MCF 10A (cell line): ENCODE results near the gene COG6. TPM values are rescaled to one million over a fixed set of nuclear protein-coding genes. Genes with fewer than 3 reads are reported as not detected.

ENCODE experiments used
- BruUV-seq: library from RNA; stranded (reverse); fragments of 400-500 nt; replicated peaks from 2 replicates; lab custom pipeline; 2021; lab: Mats Ljungman, UMichigan
- CTCF ChIA-PET: fragments of 300-600 bp; sonication (Branson Sonifier 250); formaldehyde crosslinking; extraction: SDS; loops from one replicate; lab custom pipeline; 2021; ENCODE audit warnings: antibody characterized with exemption, inconsistent platforms; lab: Yijun Ruan, JAX
- POLR2A ChIA-PET: fragments of 300-600, 350-650 bp; sonication (Branson Sonifier 250); formaldehyde crosslinking; extraction: SDS; loops from one replicate; lab custom pipeline; 2020; ENCODE audit warnings: antibody characterized with exemption, inconsistent platforms; lab: Yijun Ruan, JAX
- DNase-seq: peaks from one replicate; pipeline ENCODE4 v3.0.0-alpha.2; 2018; ENCODE audit not compliant: unreplicated experiment
- H3K27ac Mint-ChIP-seq: one replicate; pipeline ENCODE4 v1.8.0; 2022; ENCODE audit warnings: mild to moderate bottlenecking, low read depth, mixed read lengths; ENCODE audit not compliant: unreplicated experiment
- H3K27me3 Mint-ChIP-seq: one replicate; pipeline ENCODE4 v1.8.0; 2022; ENCODE audit warnings: mixed read lengths; ENCODE audit not compliant: insufficient read depth, unreplicated experiment
- H3K36me3 Mint-ChIP-seq: one replicate; pipeline ENCODE4 v1.8.0; 2022; ENCODE audit warnings: mild to moderate bottlenecking, moderate library complexity, mixed read lengths; ENCODE audit not compliant: insufficient read depth, unreplicated experiment
- H3K4me1 Mint-ChIP-seq: one replicate; pipeline ENCODE4 v1.8.0; 2022; ENCODE audit warnings: mixed read lengths; ENCODE audit not compliant: insufficient read depth, unreplicated experiment
- H3K4me3 Mint-ChIP-seq: one replicate; pipeline ENCODE4 v1.8.0; 2022; ENCODE audit warnings: mild to moderate bottlenecking, moderate library complexity, mixed read lengths; ENCODE audit not compliant: unreplicated experiment
- H3K9me3 Mint-ChIP-seq: one replicate; pipeline ENCODE4 v1.8.0; 2022; ENCODE audit warnings: mixed read lengths; ENCODE audit not compliant: unreplicated experiment
- intact Hi-C: fragments of 100-400 bp; cut with micrococcal nuclease; formaldehyde crosslinking; loops from 2 replicates; pipeline ENCODE4 v1.14.1; 2022
- total RNA-seq: library from RNA; stranded (reverse); gene quantifications from 2 replicates; pipeline ENCODE4 v1.2.3, GENCODE V29; 2022
- TF ChIP-seq, protein P1 (sequence below): fragments of 200-600 bp; IDR thresholded peaks from one replicate; pipeline ENCODE4 v1.8.0; 2022; ENCODE audit warnings: antibody characterized with exemption, mild to moderate bottlenecking; ENCODE audit not compliant: unreplicated experiment

The COG6 gene
- total RNA-seq, 1 experiment from 2014 or later, result 28.8 TPM

DNA sequence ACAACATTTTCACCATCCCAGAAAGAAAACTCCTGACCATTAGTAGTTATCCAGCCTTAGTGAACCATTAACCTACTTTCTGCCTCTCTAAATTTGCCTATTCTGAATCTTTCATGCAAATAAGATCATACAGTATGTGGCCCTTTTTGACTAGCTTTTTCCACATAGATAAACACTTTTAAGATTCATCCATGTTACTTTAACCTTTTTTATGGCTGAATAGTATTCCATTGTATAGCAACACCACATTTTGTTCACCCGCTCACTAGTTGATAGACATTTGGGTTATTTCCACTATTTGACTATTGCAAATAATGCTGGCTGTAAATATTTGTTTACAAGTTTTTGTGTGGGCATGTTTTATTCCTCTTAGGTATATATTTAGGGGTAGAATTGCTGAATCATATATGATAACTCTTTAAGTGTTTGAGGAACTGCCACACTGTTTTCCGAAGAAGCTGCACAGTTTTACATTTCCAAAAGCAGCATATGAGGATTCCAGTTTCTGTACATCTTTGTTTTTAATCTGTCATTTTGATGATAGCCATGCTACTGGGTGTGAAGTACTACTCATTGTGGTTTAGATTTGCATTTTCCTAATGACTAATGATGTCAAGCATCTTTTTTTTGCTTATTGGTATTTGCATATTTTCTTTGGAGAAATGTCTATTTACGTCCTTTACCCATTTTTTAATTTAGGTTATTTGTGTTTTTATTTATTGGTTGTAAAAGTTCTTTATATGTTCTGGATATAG lies 17.1 kb downstream of the COG6 start:
- TF ChIP-seq, protein P1, sequence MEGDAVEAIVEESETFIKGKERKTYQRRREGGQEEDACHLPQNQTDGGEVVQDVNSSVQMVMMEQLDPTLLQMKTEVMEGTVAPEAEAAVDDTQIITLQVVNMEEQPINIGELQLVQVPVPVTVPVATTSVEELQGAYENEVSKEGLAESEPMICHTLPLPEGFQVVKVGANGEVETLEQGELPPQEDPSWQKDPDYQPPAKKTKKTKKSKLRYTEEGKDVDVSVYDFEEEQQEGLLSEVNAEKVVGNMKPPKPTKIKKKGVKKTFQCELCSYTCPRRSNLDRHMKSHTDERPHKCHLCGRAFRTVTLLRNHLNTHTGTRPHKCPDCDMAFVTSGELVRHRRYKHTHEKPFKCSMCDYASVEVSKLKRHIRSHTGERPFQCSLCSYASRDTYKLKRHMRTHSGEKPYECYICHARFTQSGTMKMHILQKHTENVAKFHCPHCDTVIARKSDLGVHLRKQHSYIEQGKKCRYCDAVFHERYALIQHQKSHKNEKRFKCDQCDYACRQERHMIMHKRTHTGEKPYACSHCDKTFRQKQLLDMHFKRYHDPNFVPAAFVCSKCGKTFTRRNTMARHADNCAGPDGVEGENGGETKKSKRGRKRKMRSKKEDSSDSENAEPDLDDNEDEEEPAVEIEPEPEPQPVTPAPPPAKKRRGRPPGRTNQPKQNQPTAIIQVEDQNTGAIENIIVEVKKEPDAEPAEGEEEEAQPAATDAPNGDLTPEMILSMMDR, result no peak
- no peaks in the 10 kb centered on the region for H3K27me3 Mint-ChIP-seq
- DNase-seq, result no peak
- no peaks in the 10 kb centered on the region for H3K9me3 Mint-ChIP-seq
- CTCF ChIA-PET, result interaction anchor here (0.6 to 1.4 kb wide), 3 partner anchors 9 to 27 kb away, joined by 3 read pairs; no protein-coding TSS in a partner anchor
- intact Hi-C loops, result no loop called here
- no TSS peak for BruUV-seq
- H3K27ac Mint-ChIP-seq, result no peak overlapping the region
- peaks cover 3% of the 10 kb centered on the region for H3K36me3 Mint-ChIP-seq
- POLR2A ChIA-PET, result interaction anchor here (0.7 to 1.1 kb wide), 3 partner anchors 9 to 624 kb away, joined by 3 to 4 read pairs (median 3); no protein-coding TSS in a partner anchor
- no peak overlapping the region for H3K4me3 Mint-ChIP-seq
- no peaks in the 10 kb centered on the region for H3K4me1 Mint-ChIP-seq

DNA sequence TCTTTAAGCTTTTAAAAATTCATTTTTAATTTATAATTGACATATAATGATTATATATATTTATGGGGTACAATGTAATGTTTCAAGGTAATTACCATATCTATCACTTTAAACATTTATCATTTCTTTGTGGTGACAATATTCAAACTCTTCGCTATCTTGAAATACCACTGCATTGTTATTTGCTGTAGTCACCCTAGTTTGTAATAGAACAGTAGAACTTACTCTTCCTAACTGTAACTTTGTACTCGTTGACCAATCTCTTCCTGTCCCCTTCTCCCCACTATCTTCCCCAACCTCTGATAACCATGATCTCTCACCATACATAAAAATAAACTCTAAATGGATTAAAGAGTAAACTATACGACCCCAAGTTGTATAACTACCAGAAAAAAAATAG lies 20.4 kb downstream of the COG6 start:
- TF ChIP-seq, protein P1, result no peak
- ChIA-PET CTCF (interaction anchor here (0.6 to 1.3 kb wide), 4 partner anchors 529 to 1270 kb away, joined by 3 to 5 read pairs (median 3); no protein-coding TSS in a partner anchor), POLR2A (interaction anchor here (0.6 to 0.7 kb wide), 2 partner anchors 16 to 17 kb away, joined by 3 to 4 read pairs; no protein-coding TSS in a partner anchor)
- no peaks in the 10 kb centered on the region for H3K27me3 Mint-ChIP-seq
- no peaks in the 10 kb centered on the region for H3K4me1 Mint-ChIP-seq
- DNase-seq, result no peak
- H3K27ac Mint-ChIP-seq, result peak overlapping the region; percentile 55
- H3K36me3 Mint-ChIP-seq, result peaks cover 7% of the 10 kb centered on the region
- intact Hi-C loops, result loop anchor here (1.0 to 5.0 kb wide), 4 partner anchors 63 to 625 kb away; no protein-coding TSS in a partner anchor
- no TSS peak for BruUV-seq
- H3K4me3 Mint-ChIP-seq, result no peak overlapping the region
- no peaks in the 10 kb centered on the region for H3K9me3 Mint-ChIP-seq

DNA sequence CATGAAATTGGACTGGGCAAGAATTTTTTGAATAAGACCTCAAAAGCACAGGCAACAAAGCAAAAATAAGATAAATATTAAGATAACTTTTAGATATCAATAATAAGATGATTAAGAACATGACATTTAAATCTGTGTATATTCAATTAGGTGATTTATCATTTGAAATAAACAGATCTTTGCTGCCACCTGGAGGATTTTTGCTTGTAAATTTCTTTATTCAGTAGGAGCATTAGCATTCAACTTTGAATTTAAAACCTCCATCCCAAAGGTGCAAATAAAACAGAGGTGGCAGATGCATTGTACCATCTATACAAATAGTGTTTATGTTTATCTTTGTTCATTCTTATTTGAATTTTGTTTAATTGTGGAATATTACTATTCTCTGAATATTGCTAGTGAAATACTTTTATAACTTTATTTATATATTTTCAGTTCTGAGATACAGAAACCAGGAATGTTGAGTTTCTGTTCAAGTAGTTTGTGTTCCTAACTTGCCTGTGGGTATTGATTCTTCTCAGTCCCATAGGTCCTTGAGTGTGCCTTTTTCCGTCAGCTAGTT lies 20.9 kb downstream of the COG6 start:
- Mint-ChIP-seq H3K4me1 (no peaks in the 10 kb centered on the region), H3K4me3 (no peak overlapping the region), H3K27me3 (no peaks in the 10 kb centered on the region), H3K27ac (peak overlapping the region; percentile 55), H3K36me3 (peaks cover 12% of the 10 kb centered on the region), H3K9me3 (no peaks in the 10 kb centered on the region)
- DNase-seq, result peak; percentile 60
- no TSS peak for BruUV-seq
- TF ChIP-seq, protein P1, result no peak
- CTCF ChIA-PET, result interaction anchor here (0.5 to 2.1 kb wide), 5 partner anchors 9 to 1140 kb away, joined by 3 to 6 read pairs (median 5); no protein-coding TSS in a partner anchor
- intact Hi-C loops, result loop anchor here (1.0 to 5.0 kb wide), 4 partner anchors 64 to 625 kb away; no protein-coding TSS in a partner anchor
- POLR2A ChIA-PET, result interaction anchor here (0.6 to 1.2 kb wide), 3 partner anchors 16 to 408 kb away, joined by 3 to 4 read pairs (median 3); no protein-coding TSS in a partner anchor

DNA sequence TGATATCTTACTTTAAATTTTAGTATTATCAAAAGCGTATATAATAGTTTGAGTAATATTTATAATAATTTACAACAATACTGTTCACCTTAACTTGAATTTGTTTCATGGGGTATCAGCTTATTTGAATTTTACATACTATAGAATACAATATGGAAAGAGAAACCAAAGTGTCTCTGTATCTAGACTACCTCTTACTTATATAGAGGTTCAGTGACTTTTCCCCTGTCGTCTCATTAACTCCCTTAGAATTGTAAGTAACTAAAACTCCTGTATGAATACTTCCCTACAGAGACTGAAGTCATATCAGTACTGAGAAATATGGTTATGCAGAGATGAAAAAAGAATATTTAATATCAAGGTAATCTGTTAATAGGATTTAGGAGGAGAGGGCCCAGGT lies 26.8 kb downstream of the COG6 start:
- CTCF ChIA-PET, result interaction anchor here (0.6 to 7.6 kb wide), 6 partner anchors 17 to 1095 kb away, joined by 3 to 84 read pairs (median 6); no protein-coding TSS in a partner anchor
- no peaks in the 10 kb centered on the region for H3K4me1 Mint-ChIP-seq
- no peaks in the 10 kb centered on the region for H3K9me3 Mint-ChIP-seq
- TF ChIP-seq, protein P1, result no peak
- POLR2A ChIA-PET, result no interaction called here
- intact Hi-C loops, result loop anchor here (10.0 kb wide), 2 partner anchors 382 to 1242 kb away; no protein-coding TSS in a partner anchor
- no peak overlapping the region for H3K4me3 Mint-ChIP-seq
- peaks cover 19% of the 10 kb centered on the region for H3K36me3 Mint-ChIP-seq
- no peak overlapping the region for H3K27ac Mint-ChIP-seq
- DNase-seq, result no peak
- no peaks in the 10 kb centered on the region for H3K27me3 Mint-ChIP-seq
- no TSS peak for BruUV-seq
